Glutamatergic neuron (in vitro differentiated cells): ENCODE measurements around the gene PPIA. TPM values are rescaled to one million over a fixed set of nuclear protein-coding genes. Genes with fewer than 3 reads are reported as not detected.

Source experiments
- DNase-seq: peaks from one replicate; pipeline ENCODE4 v3.0.0; 2022
- H3K27ac Mint-ChIP-seq: one replicate; pipeline ENCODE4 v1.8.0; 2020; ENCODE audit warnings: mild to moderate bottlenecking, mixed read lengths, inconsistent platforms; ENCODE audit not compliant: unreplicated experiment
- H3K27me3 Mint-ChIP-seq: one replicate; pipeline ENCODE4 v1.8.0; 2020; ENCODE audit warnings: mild to moderate bottlenecking, moderate library complexity, mixed read lengths, inconsistent platforms; ENCODE audit not compliant: unreplicated experiment
- H3K36me3 Mint-ChIP-seq: one replicate; pipeline ENCODE4 v1.8.0; 2020; ENCODE audit warnings: mild to moderate bottlenecking, mixed read lengths, inconsistent platforms; ENCODE audit not compliant: unreplicated experiment
- H3K4me1 Mint-ChIP-seq: one replicate; pipeline ENCODE4 v1.8.0; 2020; ENCODE audit warnings: mild to moderate bottlenecking, low read depth, mixed read lengths, inconsistent platforms; ENCODE audit not compliant: unreplicated experiment
- H3K4me3 Mint-ChIP-seq: one replicate; pipeline ENCODE4 v1.8.0; 2020; ENCODE audit warnings: mild to moderate bottlenecking, mixed read lengths, inconsistent platforms; ENCODE audit not compliant: unreplicated experiment
- H3K9me3 Mint-ChIP-seq: one replicate; pipeline ENCODE4 v1.8.0; 2020; ENCODE audit warnings: mild to moderate bottlenecking, moderate library complexity, mixed read lengths, inconsistent platforms; ENCODE audit not compliant: unreplicated experiment
- CTCF ChIP-seq: fragments of 200-600 bp; sonication (generic); IDR thresholded peaks from one replicate; pipeline ENCODE4 v1.5.0; 2021; ENCODE audit not compliant: partially characterized antibody, unreplicated experiment
- total RNA-seq: library from RNA; stranded (reverse); fragmentation: NEBNext Ultra II Directional; extraction: Animal tissue kit (Norgen Biotek cat#: 25700); gene quantifications from one replicate; pipeline ENCODE4 v1.2.1, GENCODE V29; 2021; ENCODE audit not compliant: unreplicated experiment

The PPIA gene
- total RNA-seq, 1 donor from 2014 or later = 1,460 TPM

- H3K9me3 Mint-ChIP-seq = peaks cover 11% of the 10 kb centered on the region
- DNase-seq = no peak
- H3K27ac Mint-ChIP-seq = no peak overlapping the region
- H3K27me3 Mint-ChIP-seq = peaks cover 7% of the 10 kb centered on the region
- H3K4me1 Mint-ChIP-seq = peaks cover 8% of the 10 kb centered on the region
- TF ChIP-seq CTCF = no peak
- no peak overlapping the region for H3K4me3 Mint-ChIP-seq
- no peaks in the 10 kb centered on the region for H3K36me3 Mint-ChIP-seq
Measured at GRCh38 chr7:44794331-44794730, 2.1 kb upstream of the PPIA start.

- Mint-ChIP-seq H3K27me3 (peaks cover 9% of the 10 kb centered on the region), H3K4me3 (peak overlapping the region; percentile 81), H3K4me1 (peaks cover 11% of the 10 kb centered on the region), H3K36me3 (no peaks in the 10 kb centered on the region), H3K27ac (peak overlapping the region; percentile 87), H3K9me3 (peaks cover 11% of the 10 kb centered on the region)
- no peak for TF ChIP-seq CTCF
- no peak for DNase-seq
Measured at GRCh38 chr7:44796034-44796503, 412 bp upstream of the PPIA start.

GRCh38 chr7:44797329-44798258 is 1.1 kb downstream of the PPIA start:
- peaks cover 11% of the 10 kb centered on the region for H3K27me3 Mint-ChIP-seq
- H3K9me3 Mint-ChIP-seq = peaks cover 11% of the 10 kb centered on the region
- H3K4me3 Mint-ChIP-seq = peak overlapping the region; percentile 99

GRCh38 chr7:44798649-44799305 is 2.3 kb downstream of the PPIA start:
- Mint-ChIP-seq H3K4me1 (peaks cover 15% of the 10 kb centered on the region), H3K9me3 (peaks cover 11% of the 10 kb centered on the region), H3K27me3 (peaks cover 11% of the 10 kb centered on the region), H3K36me3 (no peaks in the 10 kb centered on the region), H3K4me3 (peak overlapping the region; percentile 99), H3K27ac (peak overlapping the region; percentile 59)
- no peak for TF ChIP-seq CTCF
- no peak for DNase-seq

More at GRCh38 chr7:44797329-44798258, 1.1 kb downstream of the PPIA start:
- Mint-ChIP-seq H3K27ac (peak overlapping the region; percentile 98), H3K4me1 (peaks cover 15% of the 10 kb centered on the region), H3K36me3 (no peaks in the 10 kb centered on the region)
- DNase-seq = peak; percentile 84
- TF ChIP-seq CTCF = peak; percentile 58
